Inferior parietal cortex (tissue), 1 donor: ENCODE measurements around the gene CAND2.
"Not testable (repeated sequence)": the region's sequence is repeated elsewhere in the genome, so short reads cannot be mapped to it uniquely, and the experiment has no call there.

Experiments used
- DNase-seq: peaks from one replicate; pipeline ENCODE4 v3.0.0-alpha.2; 2016; ENCODE audit errors: extremely low spot score

Gene CAND2

GRCh38 chr3:12859840-12860239, 63.4 kb downstream of the CAND2 start:
- no peak for DNase-seq

- no peak for DNase-seq
These were observed 65.1 kb downstream of the CAND2 start for GRCh38 chr3:12861611-12862010.

- no peak for DNase-seq
These were observed 65.9 kb downstream of the CAND2 start for GRCh38 chr3:12862387-12862786.

- no peak for DNase-seq
These were observed 68.8 kb downstream of the CAND2 start for GRCh38 chr3:12865271-12865670.

- no peak for DNase-seq
These were observed 70.4 kb downstream of the CAND2 start for GRCh38 chr3:12866836-12867235.

- peak; percentile 92 for DNase-seq
These were observed 71.9 kb downstream of the CAND2 start for GRCh38 chr3:12868039-12869034.

- no peak for DNase-seq
These were observed 72.6 kb downstream of the CAND2 start for GRCh38 chr3:12869035-12869621.

- DNase-seq, result no peak
These were observed 74.5 kb downstream of the CAND2 start for GRCh38 chr3:12870942-12871341.

- no peak for DNase-seq
These were observed 75.0 kb downstream of the CAND2 start for GRCh38 chr3:12871404-12871983.

GRCh38 chr3:12875857-12876836, 79.7 kb downstream of the CAND2 start:
- no peak for DNase-seq

GRCh38 chr3:12877040-12877439, 80.6 kb downstream of the CAND2 start:
- DNase-seq, result no peak

- no peak for DNase-seq
These were observed 81.7 kb downstream of the CAND2 start for GRCh38 chr3:12878141-12878574.

- not testable (repeated sequence) for DNase-seq
These were observed 82.3 kb downstream of the CAND2 start for GRCh38 chr3:12878758-12879157.

- no peak for DNase-seq
These were observed 82.8 kb downstream of the CAND2 start for GRCh38 chr3:12879191-12879815.

GRCh38 chr3:12881858-12882257, 85.4 kb downstream of the CAND2 start:
- not testable (repeated sequence) for DNase-seq

- DNase-seq, result no peak
These were observed 86.1 kb downstream of the CAND2 start for GRCh38 chr3:12882336-12883310.

GRCh38 chr3:12884186-12884680, 87.8 kb downstream of the CAND2 start:
- peak; percentile 62 for DNase-seq
